ENCODE measurements around the gene PTAR1.
A peak's percentile ranks its signal among the peaks of the same experiment; 100 is the strongest.

Gene PTAR1

DNA sequence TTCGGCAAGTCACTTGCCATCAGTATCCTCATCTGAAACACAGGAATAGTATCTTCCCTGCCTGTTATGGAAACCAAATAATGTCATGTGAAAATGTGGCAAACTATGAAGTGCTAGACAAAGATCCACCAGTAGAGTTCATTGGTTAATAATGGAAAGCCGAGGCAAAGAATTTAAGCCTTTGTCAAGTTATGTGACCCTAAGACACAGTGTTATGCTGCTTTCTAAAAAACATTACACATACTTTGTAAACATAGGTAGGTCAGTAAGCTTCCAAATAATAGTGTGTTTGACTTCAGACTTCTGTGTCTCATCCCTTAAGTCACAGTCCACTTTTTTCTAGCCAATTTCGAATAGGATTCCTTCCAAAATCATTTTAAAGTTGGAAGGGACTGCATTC lies 6.0 kb downstream of the PTAR1 start:
- no peak overlapping the region for H3K4me3 ChIP-seq (replicated peaks; ENCODE audit: low read depth, low read length)
- no peak for DNase-seq (ENCODE audit: low read depth)
- TF ChIP-seq, protein P1, sequence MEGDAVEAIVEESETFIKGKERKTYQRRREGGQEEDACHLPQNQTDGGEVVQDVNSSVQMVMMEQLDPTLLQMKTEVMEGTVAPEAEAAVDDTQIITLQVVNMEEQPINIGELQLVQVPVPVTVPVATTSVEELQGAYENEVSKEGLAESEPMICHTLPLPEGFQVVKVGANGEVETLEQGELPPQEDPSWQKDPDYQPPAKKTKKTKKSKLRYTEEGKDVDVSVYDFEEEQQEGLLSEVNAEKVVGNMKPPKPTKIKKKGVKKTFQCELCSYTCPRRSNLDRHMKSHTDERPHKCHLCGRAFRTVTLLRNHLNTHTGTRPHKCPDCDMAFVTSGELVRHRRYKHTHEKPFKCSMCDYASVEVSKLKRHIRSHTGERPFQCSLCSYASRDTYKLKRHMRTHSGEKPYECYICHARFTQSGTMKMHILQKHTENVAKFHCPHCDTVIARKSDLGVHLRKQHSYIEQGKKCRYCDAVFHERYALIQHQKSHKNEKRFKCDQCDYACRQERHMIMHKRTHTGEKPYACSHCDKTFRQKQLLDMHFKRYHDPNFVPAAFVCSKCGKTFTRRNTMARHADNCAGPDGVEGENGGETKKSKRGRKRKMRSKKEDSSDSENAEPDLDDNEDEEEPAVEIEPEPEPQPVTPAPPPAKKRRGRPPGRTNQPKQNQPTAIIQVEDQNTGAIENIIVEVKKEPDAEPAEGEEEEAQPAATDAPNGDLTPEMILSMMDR (IDR thresholded peaks at IDR 0.05; ENCODE audit: low read length, missing control alignments) = no peak

DNA sequence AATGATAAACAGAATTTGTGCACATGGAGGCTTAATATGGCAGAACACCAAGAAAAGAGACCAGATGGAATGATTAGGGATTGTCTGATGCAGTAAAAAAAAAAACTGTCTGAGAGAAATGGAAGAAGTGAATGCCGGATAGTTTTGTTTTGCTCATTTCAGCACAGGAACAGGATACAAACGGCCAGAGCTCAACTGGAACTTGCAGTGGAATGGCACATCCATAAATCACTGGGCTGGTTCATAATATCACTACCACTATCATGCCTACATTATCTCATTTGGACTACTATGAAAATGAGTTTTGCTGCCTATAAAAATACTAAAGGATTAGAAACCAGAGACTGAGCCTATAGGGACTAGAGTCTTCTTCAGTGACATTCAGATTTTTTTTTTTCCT lies 9.7 kb downstream of the PTAR1 start:
- no peak for DNase-seq (ENCODE audit: low read depth)
- no peak overlapping the region for H3K4me3 ChIP-seq (replicated peaks; ENCODE audit: low read depth, low read length)
- TF ChIP-seq, protein P1 (IDR thresholded peaks at IDR 0.05; ENCODE audit: low read length, missing control alignments) = no peak

DNA sequence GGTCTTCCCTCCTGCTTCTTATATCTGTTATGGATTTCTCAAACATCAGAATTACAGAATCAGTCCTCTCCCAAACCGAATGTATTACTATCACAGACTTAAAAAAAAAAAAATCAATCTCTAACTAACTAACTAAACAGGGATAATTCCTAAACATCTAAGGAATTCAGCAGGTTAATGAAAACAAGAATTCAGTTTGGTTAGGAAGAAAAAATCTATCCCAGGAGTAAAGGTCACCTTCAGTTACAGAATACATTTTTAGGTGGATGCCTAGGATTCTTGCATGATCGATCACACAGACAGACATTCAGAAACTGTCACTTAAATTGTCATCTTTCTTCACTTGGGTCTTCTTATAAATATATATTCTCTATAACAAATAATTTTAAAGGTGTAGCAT lies 11.5 kb downstream of the PTAR1 start:
- no peak for DNase-seq (ENCODE audit: low read depth)
- H3K4me3 ChIP-seq (replicated peaks; ENCODE audit: low read depth, low read length) = no peak overlapping the region

DNA sequence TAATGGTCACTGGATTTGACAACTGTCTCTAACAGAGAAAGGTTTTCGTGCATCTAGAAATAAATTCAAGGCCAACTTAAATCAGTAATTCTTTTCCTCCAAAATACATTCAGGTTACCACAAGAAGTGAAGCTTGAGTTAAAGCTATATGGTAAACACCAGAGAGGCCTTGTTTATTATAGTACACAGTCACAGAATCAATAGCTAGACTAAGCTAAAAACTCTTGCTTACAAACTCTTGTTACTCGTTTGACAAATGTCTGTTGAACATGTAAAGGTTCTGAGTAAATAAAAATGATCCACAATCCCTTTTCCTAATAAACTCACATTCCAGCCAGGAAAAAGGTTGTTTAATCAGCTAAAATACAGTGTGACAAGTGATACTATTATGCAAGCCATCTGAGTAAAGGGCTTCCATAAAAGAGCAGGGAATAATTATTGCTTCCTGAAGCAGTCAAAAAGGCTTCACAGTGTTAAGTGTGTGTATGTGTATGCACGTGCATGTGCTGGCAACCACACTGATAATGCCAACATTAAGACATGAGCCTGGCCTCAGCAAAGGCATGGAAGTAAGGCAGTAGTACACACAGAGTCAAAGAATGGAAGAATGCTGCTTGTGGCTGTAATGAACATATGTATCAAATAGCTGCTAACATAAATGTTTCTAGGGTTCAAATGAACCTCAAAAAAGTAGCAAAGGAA lies 12.8 kb downstream of the PTAR1 start:
- no peak for DNase-seq (ENCODE audit: low read depth)
- TF ChIP-seq, protein P1 (IDR thresholded peaks at IDR 0.05; ENCODE audit: low read length, missing control alignments) = no peak
- H3K4me3 ChIP-seq (replicated peaks; ENCODE audit: low read depth, low read length) = no peak overlapping the region

More for the DNA sequence above, 11.5 kb downstream of the PTAR1 start:
- TF ChIP-seq, protein P1 (IDR thresholded peaks at IDR 0.05; ENCODE audit: low read length, missing control alignments) = no peak

DNA sequence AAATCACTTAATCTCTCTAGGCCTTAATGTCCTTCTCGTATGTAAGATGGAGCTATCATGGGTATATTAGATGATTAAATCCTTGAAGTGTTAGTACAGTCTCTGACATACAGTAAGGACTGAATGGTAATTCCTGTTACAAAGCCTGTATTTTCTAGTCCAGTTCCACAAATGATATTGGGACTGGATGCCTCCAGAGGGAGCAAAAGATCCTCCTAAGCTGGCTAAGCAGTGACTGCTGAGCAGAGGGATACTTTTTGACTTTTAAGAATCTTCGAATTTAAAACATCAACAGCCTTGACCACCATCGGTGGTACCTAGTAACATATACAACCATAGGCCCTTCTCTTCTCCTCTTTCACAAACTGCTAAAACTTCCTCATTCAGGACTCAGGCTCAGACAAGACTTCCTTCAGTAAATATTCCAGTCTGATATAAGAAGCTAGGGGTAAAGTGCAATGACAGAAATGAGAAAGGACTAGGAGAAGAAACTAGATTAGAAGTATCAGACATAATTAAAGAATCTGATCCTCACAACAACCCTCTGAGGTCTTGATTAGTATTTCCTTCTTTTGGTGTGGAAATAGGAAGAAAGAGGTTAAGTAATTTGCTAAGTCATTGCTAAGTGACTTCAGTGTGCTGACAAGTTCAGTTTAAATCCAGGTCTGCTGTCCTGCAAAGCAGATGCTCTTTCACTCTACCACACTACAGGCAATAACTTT lies 13.9 kb downstream of the PTAR1 start:
- peak; percentile 51 for DNase-seq (ENCODE audit: low read depth)
- TF ChIP-seq, protein P1 (IDR thresholded peaks at IDR 0.05; ENCODE audit: low read length, missing control alignments) = peak; percentile 41
- no peak overlapping the region for H3K4me3 ChIP-seq (replicated peaks; ENCODE audit: low read depth, low read length)

DNA sequence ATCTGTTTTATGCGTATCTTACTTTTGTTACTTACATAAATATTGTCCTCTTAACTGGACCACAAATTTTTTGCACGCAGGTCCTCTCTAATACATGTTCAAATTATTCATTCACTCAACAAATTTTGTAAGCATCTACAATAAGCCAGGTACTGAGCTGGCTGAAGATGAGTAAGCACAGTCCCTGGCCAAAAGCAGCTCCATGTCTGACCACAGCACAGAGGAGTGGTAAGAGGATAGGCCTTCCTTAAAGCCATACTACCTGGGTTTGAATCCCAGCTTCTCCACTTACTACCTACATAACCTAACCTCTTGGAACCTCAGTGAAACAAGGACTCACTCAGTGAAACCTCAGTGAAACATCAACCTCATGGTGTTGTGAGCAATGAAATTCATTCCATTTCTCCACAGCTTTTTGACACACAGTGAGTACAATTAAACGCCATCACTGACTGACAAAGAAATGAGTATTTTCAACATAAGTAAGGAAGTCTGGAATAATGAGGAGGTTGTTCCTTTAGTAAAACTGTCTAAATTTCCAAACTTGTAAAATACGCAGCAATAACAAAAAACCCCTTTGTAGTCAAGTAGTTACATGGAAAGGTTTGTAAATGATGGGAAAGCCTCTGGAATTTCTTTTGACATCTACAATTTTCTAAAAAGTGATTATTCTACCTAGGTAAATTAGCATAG lies 15.0 kb downstream of the PTAR1 start:
- DNase-seq (ENCODE audit: low read depth) = no peak
- TF ChIP-seq, protein P1 (IDR thresholded peaks at IDR 0.05; ENCODE audit: low read length, missing control alignments) = no peak
- no peak overlapping the region for H3K4me3 ChIP-seq (replicated peaks; ENCODE audit: low read depth, low read length)

All from fibroblast of pulmonary artery (primary cell).